ENCODE data around the gene MYO18A. TPM values are rescaled to one million over a fixed set of nuclear protein-coding genes. Genes with fewer than 3 reads are reported as not detected.
"Not testable (repeated sequence)": the region's sequence is repeated elsewhere in the genome, so short reads cannot be mapped to it uniquely, and the experiment has no call there.

MYO18A gene
- total RNA-seq, 4 donors from 2014 or later = 526 to 1,058 (median 835) TPM

GRCh38 chr17:29205047-29205446 lies 24.8 kb upstream of the MYO18A start:
- Histone ChIP-seq H3K9me3 (no peaks in the 10 kb centered on the region), H3K4me3 (no peak overlapping the region), H3K36me3 (no peaks in the 10 kb centered on the region), H3K27ac (no peak overlapping the region), H3K27me3 (no peaks in the 10 kb centered on the region), H3K4me1 (no peaks in the 10 kb centered on the region)
- in situ Hi-C loops (cut with MboI; ENCODE audit: low sequenced_read_pairs in 4 of 4) = no loop called here
- intact Hi-C loops (cut with DNase I; ENCODE audit: low total_unique reads) = no loop called here
- no peak for ATAC-seq
- DNase-seq = no peak
- TF ChIP-seq, protein P1, sequence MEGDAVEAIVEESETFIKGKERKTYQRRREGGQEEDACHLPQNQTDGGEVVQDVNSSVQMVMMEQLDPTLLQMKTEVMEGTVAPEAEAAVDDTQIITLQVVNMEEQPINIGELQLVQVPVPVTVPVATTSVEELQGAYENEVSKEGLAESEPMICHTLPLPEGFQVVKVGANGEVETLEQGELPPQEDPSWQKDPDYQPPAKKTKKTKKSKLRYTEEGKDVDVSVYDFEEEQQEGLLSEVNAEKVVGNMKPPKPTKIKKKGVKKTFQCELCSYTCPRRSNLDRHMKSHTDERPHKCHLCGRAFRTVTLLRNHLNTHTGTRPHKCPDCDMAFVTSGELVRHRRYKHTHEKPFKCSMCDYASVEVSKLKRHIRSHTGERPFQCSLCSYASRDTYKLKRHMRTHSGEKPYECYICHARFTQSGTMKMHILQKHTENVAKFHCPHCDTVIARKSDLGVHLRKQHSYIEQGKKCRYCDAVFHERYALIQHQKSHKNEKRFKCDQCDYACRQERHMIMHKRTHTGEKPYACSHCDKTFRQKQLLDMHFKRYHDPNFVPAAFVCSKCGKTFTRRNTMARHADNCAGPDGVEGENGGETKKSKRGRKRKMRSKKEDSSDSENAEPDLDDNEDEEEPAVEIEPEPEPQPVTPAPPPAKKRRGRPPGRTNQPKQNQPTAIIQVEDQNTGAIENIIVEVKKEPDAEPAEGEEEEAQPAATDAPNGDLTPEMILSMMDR (IDR thresholded peaks at IDR 0.05 in 4 of 5, conservative IDR thresholded peaks at IDR 0.05 in 1 of 5) = no peak
- no peak for TF ChIP-seq POLR2A (IDR thresholded peaks at IDR 0.05)

- H3K27me3 ChIP-seq; H3K4me3 ChIP-seq; intact Hi-C loops (cut with DNase I; ENCODE audit: low total_unique reads); ATAC-seq; H3K36me3 ChIP-seq; DNase-seq; in situ Hi-C loops (cut with MboI; ENCODE audit: low sequenced_read_pairs in 4 of 4); H3K9me3 ChIP-seq; H3K27ac ChIP-seq; H3K4me1 ChIP-seq: not testable (repeated sequence)
These were observed 24.0 kb upstream of the MYO18A start for GRCh38 chr17:29204068-29204804.

- H3K9me3 ChIP-seq = no peaks in the 10 kb centered on the region
- no peaks in the 10 kb centered on the region for H3K4me1 ChIP-seq
- intact Hi-C loops (cut with DNase I; ENCODE audit: low total_unique reads) = no loop called here
- ATAC-seq (no peak), DNase-seq (no peak)
- TF ChIP-seq, protein P1 (IDR thresholded peaks at IDR 0.05 in 4 of 5, conservative IDR thresholded peaks at IDR 0.05 in 1 of 5) = no peak
- no peak for TF ChIP-seq POLR2A (IDR thresholded peaks at IDR 0.05)
- no peak overlapping the region for H3K4me3 ChIP-seq
- in situ Hi-C loops (cut with MboI; ENCODE audit: low sequenced_read_pairs in 4 of 4) = no loop called here
- H3K36me3 ChIP-seq = no peaks in the 10 kb centered on the region
- H3K27ac ChIP-seq = no peak overlapping the region
- H3K27me3 ChIP-seq = no peaks in the 10 kb centered on the region
These were observed 17.5 kb upstream of the MYO18A start for GRCh38 chr17:29197516-29198272.

GRCh38 chr17:29196769-29197515 lies 16.7 kb upstream of the MYO18A start:
- H3K27ac ChIP-seq = no peak overlapping the region
- DNase-seq (no peak), ATAC-seq (no peak)
- no peak overlapping the region for H3K4me3 ChIP-seq
- no peaks in the 10 kb centered on the region for H3K27me3 ChIP-seq
- no peaks in the 10 kb centered on the region for H3K36me3 ChIP-seq
- TF ChIP-seq POLR2A (IDR thresholded peaks at IDR 0.05) = no peak
- TF ChIP-seq, protein P1 (IDR thresholded peaks at IDR 0.05 in 4 of 5, conservative IDR thresholded peaks at IDR 0.05 in 1 of 5) = no peak
- no peaks in the 10 kb centered on the region for H3K9me3 ChIP-seq
- H3K4me1 ChIP-seq = no peaks in the 10 kb centered on the region
- intact Hi-C loops (cut with DNase I; ENCODE audit: low total_unique reads) = no loop called here
- in situ Hi-C loops (cut with MboI; ENCODE audit: low sequenced_read_pairs in 4 of 4) = no loop called here

Data from gastrocnemius medialis (tissue), 4 donors.